Stimulated activated naive B cell treated with anti-CD40 and anti-IgM and Interleukin-4, amounts not matched to agents 10 μg/mL and 1 μg/mL and 100 μg/mL, for 72 hours (primary cell): Measurements from ENCODE around the gene ACSM3.
"Not testable (repeated sequence)": the region's sequence is repeated elsewhere in the genome, so short reads cannot be mapped to it uniquely, and the experiment has no call there.

Experiments used
- ATAC-seq, 2 donors: fragments of 150-1000 bp; cut with Tn5 transposase; replicated peaks; 2 replicates each; pipeline ENCODE4 v1.10.0; 2021; ENCODE audit warnings: moderate library complexity in 1 of 2
- DNase-seq: peaks from one replicate; pipeline ENCODE4 v3.0.0; 2021
- H3K27ac Mint-ChIP-seq: one replicate; pipeline ENCODE4 v1.8.0; 2022; ENCODE audit warnings: mild to moderate bottlenecking, mixed read lengths
- H3K27me3 Mint-ChIP-seq, 2 donors: one replicate each; pipeline ENCODE4 v1.8.0; 2022; ENCODE audit warnings: mixed read lengths in 2 of 2
- H3K36me3 Mint-ChIP-seq, 2 donors: one replicate each; pipeline ENCODE4 v1.8.0; 2022; ENCODE audit warnings: mixed read lengths in 2 of 2, mild to moderate bottlenecking in 1 of 2
- H3K4me1 Mint-ChIP-seq, 2 donors: one replicate each; pipeline ENCODE4 v1.8.0; 2022; ENCODE audit warnings: mixed read lengths in 2 of 2, mild to moderate bottlenecking in 1 of 2
- H3K4me3 Mint-ChIP-seq, 2 donors: one replicate each; pipeline ENCODE4 v1.8.0; 2022; ENCODE audit warnings: mild to moderate bottlenecking in 2 of 2, mixed read lengths in 2 of 2, moderate library complexity in 1 of 2
- H3K9me3 Mint-ChIP-seq, 2 donors: one replicate each; pipeline ENCODE4 v1.8.0; 2022; ENCODE audit warnings: mixed read lengths in 2 of 2, mild to moderate bottlenecking in 1 of 2

ACSM3 gene

DNA sequence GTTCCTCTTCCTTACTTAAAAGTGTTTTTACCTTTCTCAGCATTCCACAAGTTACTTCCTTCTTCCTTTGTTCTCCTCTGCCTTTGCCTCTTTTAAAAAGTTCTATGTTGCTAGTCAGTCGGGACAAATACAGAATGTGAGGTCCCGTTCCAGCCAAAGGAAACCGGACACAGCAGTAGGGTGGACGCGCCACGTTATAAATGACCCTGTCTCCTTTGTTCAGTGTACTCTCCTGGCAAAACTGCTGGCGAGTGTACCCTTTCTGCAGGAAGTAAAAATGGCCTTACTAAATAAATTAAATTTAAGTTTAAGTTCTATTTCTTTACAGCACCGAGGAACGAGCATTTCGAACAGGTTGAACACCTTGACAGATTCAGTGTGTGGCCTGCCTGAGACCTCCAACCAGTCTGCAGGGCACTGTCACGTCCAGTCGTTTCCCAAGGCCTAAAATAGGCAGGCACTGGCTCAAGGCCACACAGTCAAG is 41.9 kb downstream of the ACSM3 start:
- peak overlapping the region; percentile 95 for H3K27ac Mint-ChIP-seq
- H3K9me3 Mint-ChIP-seq: not testable (repeated sequence)

GRCh38 chr16:20806168-20807050 is 42.6 kb downstream of the ACSM3 start, which contains the start of the genes ERI2 and REXO5:
TSS of gene ERI2 (minus strand) at chr16:20806472. CDS start at chr16:20806430, 42 bp downstream.
TSS of gene REXO5 (plus strand) at chr16:20806527. CDS start at chr16:20806954, 427 bp downstream.
- ATAC-seq (peak; percentile 92), DNase-seq (peak; percentile 75)
- peak within 1 kb of the TSS; percentile 95 to 99 for H3K4me3 Mint-ChIP-seq
- H3K27me3 Mint-ChIP-seq: no peaks in the 10 kb centered on the region
- H3K27ac Mint-ChIP-seq: peak within 1 kb of the TSS; percentile 95
- no peaks in the 10 kb centered on the region for H3K9me3 Mint-ChIP-seq
- H3K4me1 Mint-ChIP-seq: peaks cover 13 to 24% of the 10 kb centered on the region in 2 donors
- H3K36me3 Mint-ChIP-seq: no peaks in the 10 kb centered on the region

More for the DNA sequence above, 41.9 kb downstream of the ACSM3 start:
- not testable (repeated sequence) for H3K36me3 Mint-ChIP-seq, DNase-seq, ATAC-seq, H3K27me3 Mint-ChIP-seq
- H3K4me1 Mint-ChIP-seq: peaks cover 13 to 24% of the 10 kb centered on the region in 2 donors
- peak overlapping the region; percentile 95 to 99 for H3K4me3 Mint-ChIP-seq

GRCh38 chr16:20807862-20808261 is 44.0 kb downstream of the ACSM3 start:
- H3K9me3 Mint-ChIP-seq: no peaks in the 10 kb centered on the region
- no peaks in the 10 kb centered on the region for H3K36me3 Mint-ChIP-seq
- no peak for DNase-seq
- no peaks in the 10 kb centered on the region for H3K27me3 Mint-ChIP-seq
- ATAC-seq: no peak
- H3K4me1 Mint-ChIP-seq: peaks cover 13 to 24% of the 10 kb centered on the region in 2 donors
- H3K4me3 Mint-ChIP-seq: peak overlapping the region; percentile 68 to 95
- H3K27ac Mint-ChIP-seq: no peak overlapping the region

DNA sequence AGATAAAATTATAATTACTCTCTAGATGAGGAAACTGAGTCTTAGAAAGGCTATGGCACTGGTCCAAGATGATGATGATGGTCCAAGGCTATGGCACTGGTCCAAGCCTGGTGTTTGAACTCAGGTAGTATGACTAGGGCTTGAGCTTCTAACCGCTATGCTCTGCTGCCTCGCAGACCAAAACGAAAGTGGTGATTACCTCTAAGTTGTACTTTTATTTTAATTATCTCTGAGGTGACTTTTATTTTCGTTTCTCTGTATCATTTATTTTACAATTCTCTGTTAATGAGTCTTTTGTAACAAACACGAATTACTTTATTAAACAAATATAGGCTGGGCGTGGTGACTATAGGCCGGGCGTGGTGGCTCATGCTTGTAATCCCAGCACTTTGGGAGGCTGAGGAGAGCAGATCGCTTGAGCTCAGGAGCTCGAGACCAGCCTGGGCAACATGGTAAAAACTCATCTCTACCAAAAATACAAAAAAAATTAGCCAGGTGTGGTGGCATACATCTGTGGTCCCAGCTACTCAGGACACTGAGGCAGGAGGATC is 48.1 kb downstream of the ACSM3 start:
- Mint-ChIP-seq H3K9me3 (no peaks in the 10 kb centered on the region), H3K27ac (no peak overlapping the region), H3K4me3 (no peak overlapping the region), H3K27me3 (no peaks in the 10 kb centered on the region), H3K36me3 (no peaks in the 10 kb centered on the region), H3K4me1 (peaks cover 7 to 14% of the 10 kb centered on the region in 2 donors)
- DNase-seq: no peak
- no peak for ATAC-seq

- H3K36me3 Mint-ChIP-seq: no peaks in the 10 kb centered on the region
- no peak overlapping the region for H3K27ac Mint-ChIP-seq
- no peaks in the 10 kb centered on the region for H3K27me3 Mint-ChIP-seq
- DNase-seq: no peak
- H3K9me3 Mint-ChIP-seq: no peaks in the 10 kb centered on the region
- ATAC-seq: no peak
- peaks cover 4 to 8% of the 10 kb centered on the region in 2 donors for H3K4me1 Mint-ChIP-seq
- H3K4me3 Mint-ChIP-seq: no peak overlapping the region
These were observed 48.7 kb downstream of the ACSM3 start for GRCh38 chr16:20812510-20812909.

DNA sequence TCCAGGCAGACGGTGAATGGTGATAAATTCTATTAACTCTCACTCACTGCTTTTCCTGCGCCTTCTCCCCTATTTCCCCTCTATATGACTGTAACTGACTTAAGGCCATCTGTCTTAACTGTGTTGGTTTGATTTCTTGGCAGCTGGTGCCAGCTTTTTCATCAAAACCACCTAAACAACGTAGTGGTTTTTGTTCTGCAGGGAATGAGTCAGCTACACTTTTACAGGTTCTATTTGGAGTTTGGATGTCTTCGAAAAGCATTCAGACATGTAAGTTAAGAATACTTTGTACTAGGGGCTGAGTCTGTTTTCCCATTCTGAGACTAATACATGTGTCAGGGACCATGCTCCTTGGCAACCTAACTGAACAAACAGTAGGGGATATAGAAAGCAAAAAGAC is 51.0 kb downstream of the ACSM3 start:
- ATAC-seq (peak in 1 of 2 donors; percentile 45), DNase-seq (no peak)
- Mint-ChIP-seq H3K27me3 (no peaks in the 10 kb centered on the region), H3K27ac (no peak overlapping the region), H3K36me3 (no peaks in the 10 kb centered on the region), H3K4me1 (no peaks in the 10 kb centered on the region), H3K9me3 (no peaks in the 10 kb centered on the region), H3K4me3 (no peak overlapping the region)

GRCh38 chr16:20818929-20819585 is 55.2 kb downstream of the ACSM3 start:
- Mint-ChIP-seq H3K36me3 (peaks cover 0 to 2% of the 10 kb centered on the region in 2 donors), H3K27ac (no peak overlapping the region), H3K4me1 (peaks cover 0 to 8% of the 10 kb centered on the region in 2 donors), H3K4me3 (no peak overlapping the region), H3K27me3 (no peaks in the 10 kb centered on the region), H3K9me3 (no peaks in the 10 kb centered on the region)
- DNase-seq (no peak), ATAC-seq (no peak)

DNA sequence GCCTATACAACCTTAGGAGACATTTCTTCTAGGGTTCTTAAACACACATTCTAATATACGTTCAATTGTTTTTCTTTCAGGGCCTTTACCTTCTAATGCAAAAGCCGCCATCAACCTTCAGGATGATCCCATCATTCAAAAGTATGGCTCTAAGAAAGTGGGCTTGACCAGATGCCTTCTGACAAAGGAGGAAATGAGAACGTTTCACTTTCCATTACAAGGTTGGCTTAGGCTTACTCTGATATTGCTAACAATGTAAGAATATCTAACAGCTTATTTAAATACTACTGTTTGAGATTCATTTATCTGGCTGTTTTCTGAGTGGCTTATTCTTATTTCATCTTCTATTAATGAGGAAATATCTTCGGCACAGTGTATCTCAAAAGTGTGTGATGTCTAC is 57.9 kb downstream of the ACSM3 start:
- Mint-ChIP-seq H3K36me3 (peaks cover 0 to 2% of the 10 kb centered on the region in 2 donors), H3K27me3 (no peaks in the 10 kb centered on the region), H3K4me3 (no peak overlapping the region), H3K9me3 (no peaks in the 10 kb centered on the region), H3K27ac (no peak overlapping the region), H3K4me1 (peaks cover 0 to 8% of the 10 kb centered on the region in 2 donors)
- no peak for DNase-seq
- ATAC-seq: no peak

DNA sequence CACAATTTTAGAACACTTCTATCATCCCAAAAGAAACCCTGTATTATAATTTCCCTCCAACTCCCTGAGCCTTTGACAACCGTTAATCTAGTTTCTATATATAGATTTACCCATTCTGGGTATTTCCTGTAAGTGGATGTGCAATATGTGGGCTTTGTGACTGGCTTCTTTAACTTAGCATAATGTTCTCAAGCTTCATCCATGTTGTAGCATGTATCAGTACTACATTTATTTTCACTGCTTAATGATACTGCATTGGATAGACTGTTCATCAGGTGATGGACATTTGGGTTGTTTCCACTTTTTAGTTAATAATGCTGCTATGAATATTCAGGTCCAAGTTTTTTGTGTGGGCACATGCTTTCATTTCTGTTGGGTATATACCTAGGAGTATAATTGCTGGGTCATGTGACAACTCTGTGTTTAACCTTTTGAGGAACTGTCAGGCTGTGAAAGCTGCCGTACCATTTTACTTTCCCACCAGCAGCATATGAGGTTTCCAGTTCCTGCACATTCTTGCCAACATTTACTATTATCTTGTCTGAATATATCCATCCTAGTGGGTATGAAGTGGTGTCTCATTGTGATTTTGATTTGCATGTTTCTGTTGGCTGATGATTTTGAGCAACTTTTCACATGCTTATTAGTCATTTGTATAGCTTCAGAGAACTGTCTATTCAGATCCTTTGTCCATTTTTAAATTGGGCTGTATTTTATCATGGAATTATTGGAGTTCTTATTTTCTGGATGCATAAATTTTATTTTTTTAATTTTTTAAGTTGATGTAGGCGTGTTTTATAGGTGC is 58.9 kb downstream of the ACSM3 start:
- H3K36me3 Mint-ChIP-seq: peaks cover 0 to 2% of the 10 kb centered on the region in 2 donors
- H3K27me3 Mint-ChIP-seq: no peaks in the 10 kb centered on the region
- H3K27ac Mint-ChIP-seq: no peak overlapping the region
- DNase-seq: no peak
- peaks cover 0 to 8% of the 10 kb centered on the region in 2 donors for H3K4me1 Mint-ChIP-seq
- no peaks in the 10 kb centered on the region for H3K9me3 Mint-ChIP-seq
- H3K4me3 Mint-ChIP-seq: no peak overlapping the region
- peak in 1 of 2 donors; percentile 34 for ATAC-seq

- no peak for DNase-seq
- H3K27me3 Mint-ChIP-seq: no peaks in the 10 kb centered on the region
- no peak overlapping the region for H3K27ac Mint-ChIP-seq
- no peak overlapping the region for H3K4me3 Mint-ChIP-seq
- ATAC-seq: no peak
- H3K36me3 Mint-ChIP-seq: peaks cover 0 to 2% of the 10 kb centered on the region in 2 donors
- no peaks in the 10 kb centered on the region for H3K9me3 Mint-ChIP-seq
- H3K4me1 Mint-ChIP-seq: peaks cover 0 to 8% of the 10 kb centered on the region in 2 donors
These were observed 62.3 kb downstream of the ACSM3 start for GRCh38 chr16:20826039-20826566.

- Mint-ChIP-seq H3K27me3 (no peaks in the 10 kb centered on the region), H3K9me3 (peaks cover 0 to 2% of the 10 kb centered on the region in 2 donors), H3K36me3 (peaks cover 1 to 2% of the 10 kb centered on the region in 2 donors), H3K4me3 (no peak overlapping the region), H3K27ac (no peak overlapping the region), H3K4me1 (no peaks in the 10 kb centered on the region)
- DNase-seq (no peak), ATAC-seq (no peak)
These were observed 65.7 kb downstream of the ACSM3 start for GRCh38 chr16:20829536-20829935.

- Mint-ChIP-seq H3K27ac (no peak overlapping the region), H3K4me3 (no peak overlapping the region), H3K36me3 (peaks cover 4 to 7% of the 10 kb centered on the region in 2 donors), H3K27me3 (no peaks in the 10 kb centered on the region), H3K4me1 (no peaks in the 10 kb centered on the region), H3K9me3 (peaks cover 0 to 5% of the 10 kb centered on the region in 2 donors)
- no peak for ATAC-seq
- no peak for DNase-seq
These were observed 66.6 kb downstream of the ACSM3 start for GRCh38 chr16:20830372-20830771.

- H3K27ac Mint-ChIP-seq: no peak overlapping the region
- DNase-seq (no peak), ATAC-seq (no peak)
- no peaks in the 10 kb centered on the region for H3K27me3 Mint-ChIP-seq
- no peaks in the 10 kb centered on the region for H3K4me1 Mint-ChIP-seq
- no peak overlapping the region for H3K4me3 Mint-ChIP-seq
- H3K9me3 Mint-ChIP-seq: peaks cover 6 to 9% of the 10 kb centered on the region in 2 donors
- peaks cover 18 to 21% of the 10 kb centered on the region in 2 donors for H3K36me3 Mint-ChIP-seq
These were observed 69.3 kb downstream of the ACSM3 start for GRCh38 chr16:20833086-20833485.
